ENCODE data around the gene ZC2HC1B. TPM values are rescaled to one million over a fixed set of nuclear protein-coding genes. Genes with fewer than 3 reads are reported as not detected.

ZC2HC1B gene
- total and polyA plus RNA-seq, 2 of the 8 experiments (the other 6 are each of a cell fraction or from before 2014, with no cell fraction given) = not detected

DNA sequence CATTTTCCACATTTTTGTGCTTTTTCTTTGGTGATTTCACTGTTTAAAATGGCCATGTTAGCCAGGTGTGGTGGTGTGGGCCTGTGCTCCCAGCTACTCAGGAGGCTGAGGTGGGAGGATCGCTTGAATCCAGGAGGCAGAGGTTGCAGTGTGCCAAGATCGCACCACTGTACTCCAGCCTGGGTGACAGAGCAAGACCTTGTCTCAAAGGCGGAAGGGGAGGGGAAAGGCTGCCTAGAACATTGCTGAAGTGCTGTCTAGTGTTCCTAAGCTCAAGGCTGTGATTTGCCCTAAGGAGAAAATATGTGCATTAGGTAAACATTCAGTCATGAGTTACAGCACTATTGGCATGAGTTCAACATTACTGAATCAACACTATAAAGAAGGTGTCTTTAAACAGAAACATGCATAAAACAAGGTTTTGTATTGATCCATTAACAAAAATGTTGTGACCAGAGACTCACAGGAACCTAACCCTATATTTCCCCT is 14.0 kb downstream of the ZC2HC1B start (continued):
- TF ChIP-seq EZH2 (IDR thresholded peaks at IDR 0.05; ENCODE audit: low read depth, low read length, severe bottlenecking) (no peak), TAF7 (optimal IDR thresholded peaks at IDR 0.05; ENCODE audit: borderline replicate concordance, low read depth, low read length) (no peak), JUN (IDR thresholded peaks at IDR 0.05; ENCODE audit: low read depth, low read length) (no peak)
- TF ChIP-seq, protein P1, sequence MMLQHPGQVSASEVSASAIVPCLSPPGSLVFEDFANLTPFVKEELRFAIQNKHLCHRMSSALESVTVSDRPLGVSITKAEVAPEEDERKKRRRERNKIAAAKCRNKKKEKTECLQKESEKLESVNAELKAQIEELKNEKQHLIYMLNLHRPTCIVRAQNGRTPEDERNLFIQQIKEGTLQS (IDR thresholded peaks at IDR 0.05; ENCODE audit: insufficient read depth, low read depth, low read length) = no peak
- TF ChIP-seq, protein P2, sequence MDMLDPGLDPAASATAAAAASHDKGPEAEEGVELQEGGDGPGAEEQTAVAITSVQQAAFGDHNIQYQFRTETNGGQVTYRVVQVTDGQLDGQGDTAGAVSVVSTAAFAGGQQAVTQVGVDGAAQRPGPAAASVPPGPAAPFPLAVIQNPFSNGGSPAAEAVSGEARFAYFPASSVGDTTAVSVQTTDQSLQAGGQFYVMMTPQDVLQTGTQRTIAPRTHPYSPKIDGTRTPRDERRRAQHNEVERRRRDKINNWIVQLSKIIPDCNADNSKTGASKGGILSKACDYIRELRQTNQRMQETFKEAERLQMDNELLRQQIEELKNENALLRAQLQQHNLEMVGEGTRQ (IDR thresholded peaks at IDR 0.05; ENCODE audit: low read length) = no peak
